Uterus (tissue), 4 donors: ENCODE data around the gene AHCYL1. TPM values are rescaled to one million over a fixed set of nuclear protein-coding genes. Genes with fewer than 3 reads are reported as not detected.

Experiments used
- DNase-seq, 2 donors: peaks; one replicate each; pipeline ENCODE4 v3.0.0-alpha.2; 2019 to 2020
- H3K27ac ChIP-seq, 2 donors: fragments of 200-600 bp; sonication (generic); 1 replicate in 1 of 2; 2 replicates in 1 of 2; pipeline ENCODE4 v1.5.1; 2016 to 2018
- H3K27me3 ChIP-seq, 2 donors: fragments of 200-600 bp; sonication (generic); one replicate each; pipeline ENCODE4 v1.5.1; 2018 to 2019; ENCODE audit warnings: control low read depth in 1 of 2
- H3K36me3 ChIP-seq, 2 donors: fragments of 200-600 bp; sonication (generic); one replicate each; pipeline ENCODE4 v1.5.1; 2019; ENCODE audit warnings: control low read depth in 1 of 2
- H3K4me1 ChIP-seq, 2 donors: fragments of 200-600 bp; sonication (generic); one replicate each; pipeline ENCODE4 v1.5.1; 2018 to 2019; ENCODE audit warnings: control low read depth in 1 of 2
- H3K4me3 ChIP-seq, 2 donors: fragments of 200-600 bp; sonication (generic); 1 replicate in 1 of 2; 2 replicates in 1 of 2; pipeline ENCODE4 v1.5.1; 2018 to 2019; ENCODE audit warnings: mild to moderate bottlenecking in 1 of 2
- H3K9me3 ChIP-seq, 2 donors: fragments of 200-600 bp; sonication (generic); one replicate each; pipeline ENCODE4 v1.5.1; 2019; ENCODE audit warnings: control low read depth in 1 of 2
- POLR2A ChIP-seq, 2 donors: fragments of 450-650 bp; IDR thresholded peaks; one replicate each; pipeline ENCODE4 v1.6.1; 2016; ENCODE audit warnings: antibody characterized with exemption in 2 of 2, mild to moderate bottlenecking in 1 of 2, moderate library complexity in 1 of 2
- intact Hi-C: fragments of 100-400 bp; cut with DNase I; formaldehyde crosslinking; loops from one replicate; pipeline ENCODE4 v1.15.1; 2023; ENCODE audit warnings: low total_unique reads
- total RNA-seq, 4 donors: library from RNA; depleted of rRNA in 3 of 4; stranded (reverse); fragments of >200 nt in 3 of 4; gene quantifications; one replicate each; pipeline versions ENCODE4 v1.1.0 to v1.2.4, GENCODE V29; 2014 to 2023
- TF ChIP-seq, protein P1 (sequence below), 4 experiments: fragments of 200-600 bp in 2 of 4; fragments of 450-650 bp in 2 of 4; sonication (generic) in 2 of 4; IDR thresholded peaks; one replicate each; pipeline ENCODE4 v1.5.1; 2016 to 2019; ENCODE audit warnings: antibody characterized with exemption in 4 of 4, mild to moderate bottlenecking in 2 of 4, moderate library complexity in 1 of 4
- donor health status: DM: yes; HTN: yes; CAD: no.

AHCYL1 gene
- total RNA-seq, 4 donors from 2014 or later, result 51.2 to 183 (median 70.2) TPM

DNA sequence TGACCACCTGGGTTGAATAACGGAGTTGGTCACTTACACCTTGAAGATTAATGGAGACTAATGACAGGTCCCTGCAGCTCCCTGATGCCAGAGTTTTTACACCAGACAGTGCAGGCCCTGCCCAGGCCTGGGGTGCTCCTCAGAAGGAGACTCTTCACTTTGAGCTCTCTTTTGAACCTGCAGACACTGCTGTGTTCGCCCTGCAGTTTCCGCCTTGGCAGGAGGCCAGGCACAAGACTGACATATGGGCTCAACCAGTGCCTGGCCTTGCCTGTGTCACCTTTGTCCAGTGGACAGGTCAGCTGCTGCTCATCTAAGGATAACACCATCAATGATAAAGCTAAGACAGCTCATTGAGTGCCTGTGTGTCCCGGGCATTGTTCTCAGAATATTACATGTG, 55.1 kb downstream of the AHCYL1 start:
- Histone ChIP-seq H3K36me3 (no peaks in the 10 kb centered on the region), H3K9me3 (no peaks in the 10 kb centered on the region), H3K27me3 (no peaks in the 10 kb centered on the region), H3K27ac (no peak overlapping the region), H3K4me3 (no peak overlapping the region), H3K4me1 (peaks cover 0 to 5% of the 10 kb centered on the region in 2 donors)
- TF ChIP-seq, protein P1, sequence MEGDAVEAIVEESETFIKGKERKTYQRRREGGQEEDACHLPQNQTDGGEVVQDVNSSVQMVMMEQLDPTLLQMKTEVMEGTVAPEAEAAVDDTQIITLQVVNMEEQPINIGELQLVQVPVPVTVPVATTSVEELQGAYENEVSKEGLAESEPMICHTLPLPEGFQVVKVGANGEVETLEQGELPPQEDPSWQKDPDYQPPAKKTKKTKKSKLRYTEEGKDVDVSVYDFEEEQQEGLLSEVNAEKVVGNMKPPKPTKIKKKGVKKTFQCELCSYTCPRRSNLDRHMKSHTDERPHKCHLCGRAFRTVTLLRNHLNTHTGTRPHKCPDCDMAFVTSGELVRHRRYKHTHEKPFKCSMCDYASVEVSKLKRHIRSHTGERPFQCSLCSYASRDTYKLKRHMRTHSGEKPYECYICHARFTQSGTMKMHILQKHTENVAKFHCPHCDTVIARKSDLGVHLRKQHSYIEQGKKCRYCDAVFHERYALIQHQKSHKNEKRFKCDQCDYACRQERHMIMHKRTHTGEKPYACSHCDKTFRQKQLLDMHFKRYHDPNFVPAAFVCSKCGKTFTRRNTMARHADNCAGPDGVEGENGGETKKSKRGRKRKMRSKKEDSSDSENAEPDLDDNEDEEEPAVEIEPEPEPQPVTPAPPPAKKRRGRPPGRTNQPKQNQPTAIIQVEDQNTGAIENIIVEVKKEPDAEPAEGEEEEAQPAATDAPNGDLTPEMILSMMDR (IDR thresholded peaks at IDR 0.05), result no peak
- intact Hi-C loops, result no loop called here
- no peak for DNase-seq

DNA sequence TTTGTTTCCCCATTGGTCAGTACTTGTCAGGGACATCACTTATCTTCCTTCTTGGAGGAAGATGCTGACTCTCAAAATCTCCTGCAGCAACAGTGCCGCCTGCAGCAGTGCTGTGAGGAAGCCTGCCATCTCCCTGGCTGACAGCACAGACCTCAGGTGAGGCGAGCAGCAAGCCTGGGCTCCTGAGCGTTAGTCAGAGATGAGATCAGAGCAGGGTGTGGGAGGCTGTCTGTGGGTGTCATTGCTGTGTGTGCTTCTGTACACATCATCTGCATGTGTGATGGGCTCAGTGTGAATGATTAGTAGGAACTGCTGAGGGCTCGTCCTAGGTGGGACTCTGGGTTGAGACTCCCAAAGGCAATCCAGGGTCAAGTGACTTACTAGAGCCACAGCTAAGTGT, 56.0 kb downstream of the AHCYL1 start:
- no peak for DNase-seq
- no peaks in the 10 kb centered on the region for H3K36me3 ChIP-seq
- intact Hi-C loops, result no loop called here
- peaks cover 0 to 5% of the 10 kb centered on the region in 2 donors for H3K4me1 ChIP-seq
- H3K9me3 ChIP-seq, result no peaks in the 10 kb centered on the region
- no peaks in the 10 kb centered on the region for H3K27me3 ChIP-seq
- H3K27ac ChIP-seq, result no peak overlapping the region
- TF ChIP-seq, protein P1 (IDR thresholded peaks at IDR 0.05), result no peak
- no peak for TF ChIP-seq POLR2A (IDR thresholded peaks at IDR 0.05)
- H3K4me3 ChIP-seq, result no peak overlapping the region

DNA sequence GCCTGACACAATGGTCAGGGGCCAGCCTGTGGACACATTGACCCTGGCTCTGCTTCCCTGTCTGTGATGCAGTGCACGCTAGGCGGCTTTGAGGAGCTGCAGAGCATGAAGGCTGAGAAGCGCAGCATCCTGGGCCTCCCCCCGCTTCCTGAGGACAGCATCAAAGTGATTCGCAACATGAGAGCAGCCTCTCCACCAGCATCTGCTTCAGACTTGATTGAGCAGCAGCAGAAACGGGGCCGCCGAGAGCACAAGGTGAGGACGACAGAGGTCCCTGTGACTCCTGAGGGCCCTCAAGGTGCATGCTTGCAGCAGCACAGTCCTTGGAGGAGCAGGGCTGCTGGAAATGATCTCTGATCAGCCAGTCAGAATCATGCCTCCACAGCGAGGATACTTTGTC, 58.5 kb downstream of the AHCYL1 start:
- DNase-seq, result no peak
- Histone ChIP-seq H3K4me3 (no peak overlapping the region), H3K36me3 (no peaks in the 10 kb centered on the region), H3K9me3 (no peaks in the 10 kb centered on the region), H3K4me1 (no peaks in the 10 kb centered on the region), H3K27me3 (no peaks in the 10 kb centered on the region), H3K27ac (no peak overlapping the region)
- intact Hi-C loops, result no loop called here
- no peak for TF ChIP-seq POLR2A (IDR thresholded peaks at IDR 0.05)
- TF ChIP-seq, protein P1 (IDR thresholded peaks at IDR 0.05), result no peak

DNA sequence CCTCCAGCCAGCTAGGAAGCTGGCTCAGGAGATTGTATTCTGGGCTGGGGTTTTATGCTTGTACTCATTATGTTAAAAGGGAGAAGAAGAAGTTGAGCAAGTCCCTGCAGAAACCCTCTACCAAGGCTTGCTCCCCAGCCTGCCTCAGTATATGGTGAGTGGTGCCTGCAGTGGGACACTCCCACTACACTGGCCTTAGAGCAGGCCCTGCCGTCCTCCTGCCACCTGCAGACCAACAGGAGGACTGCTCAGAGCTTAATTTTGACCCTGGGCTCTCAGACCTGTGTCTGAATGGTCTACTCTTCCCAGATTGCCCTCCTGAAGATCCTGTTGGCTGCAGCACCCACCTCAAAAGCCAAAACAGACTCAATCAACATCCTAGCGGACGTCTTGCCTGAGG, 62.9 kb downstream of the AHCYL1 start:
- intact Hi-C loops, result no loop called here
- H3K9me3 ChIP-seq, result no peaks in the 10 kb centered on the region
- no peak overlapping the region for H3K27ac ChIP-seq
- no peak for DNase-seq
- no peaks in the 10 kb centered on the region for H3K36me3 ChIP-seq
- H3K4me3 ChIP-seq, result no peak overlapping the region
- TF ChIP-seq POLR2A (IDR thresholded peaks at IDR 0.05), result no peak
- TF ChIP-seq, protein P1 (IDR thresholded peaks at IDR 0.05), result no peak
- no peaks in the 10 kb centered on the region for H3K27me3 ChIP-seq
- H3K4me1 ChIP-seq, result no peaks in the 10 kb centered on the region

DNA sequence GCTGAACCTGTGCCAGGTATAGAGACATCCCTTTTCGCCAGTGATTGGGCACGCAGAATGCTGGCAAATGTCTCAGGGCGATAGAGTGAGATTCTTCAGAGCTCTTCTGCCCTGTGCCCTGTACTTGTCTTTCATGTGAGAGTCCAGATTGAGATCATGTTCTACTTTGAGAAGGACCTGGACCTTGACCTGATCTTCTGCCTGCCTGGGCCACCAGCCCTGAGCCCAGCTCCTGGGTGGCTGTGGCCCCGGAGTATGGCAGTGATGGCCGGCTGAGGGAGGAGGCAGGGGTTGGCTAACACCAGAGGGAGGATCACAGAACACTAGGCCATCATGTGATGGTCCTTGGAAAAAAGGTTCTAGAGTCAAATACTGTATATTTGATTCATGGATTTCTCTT, 63.7 kb downstream of the AHCYL1 start:
- intact Hi-C loops, result no loop called here
- no peaks in the 10 kb centered on the region for H3K9me3 ChIP-seq
- no peak for TF ChIP-seq POLR2A (IDR thresholded peaks at IDR 0.05)
- TF ChIP-seq, protein P1 (IDR thresholded peaks at IDR 0.05), result no peak
- no peak overlapping the region for H3K4me3 ChIP-seq
- no peaks in the 10 kb centered on the region for H3K36me3 ChIP-seq
- no peak overlapping the region for H3K27ac ChIP-seq
- no peaks in the 10 kb centered on the region for H3K4me1 ChIP-seq
- no peaks in the 10 kb centered on the region for H3K27me3 ChIP-seq
- no peak for DNase-seq
